OCI-LY1 (cell line): ENCODE data around the gene GIGYF2.

Experiments
- CTCF ChIP-seq: fragments of 200-600 bp; sonication (generic), shearing (Covaris generic); IDR thresholded peaks from 2 replicates; pipeline ENCODE4 v1.5.1; 2017; ENCODE audit warnings: mild to moderate bottlenecking, antibody characterized with exemption, low read length, moderate library complexity, mixed read lengths
- EZH2 ChIP-seq: fragments of 200-600 bp; sonication (generic), shearing (Covaris generic); IDR thresholded peaks from 2 replicates; pipeline ENCODE4 v1.8.0; 2017; ENCODE audit warnings: borderline replicate concordance, mixed run types, mild to moderate bottlenecking, antibody characterized with exemption, low read length, moderate library complexity, mixed read lengths

GRCh38 chr2:232860593-232861241, 163.6 kb downstream of the GIGYF2 start:
- TF ChIP-seq CTCF (no peak), EZH2 (no peak)
